ENCODE results near the gene PORCN. TPM values are rescaled to one million over a fixed set of nuclear protein-coding genes. Genes with fewer than 3 reads are reported as not detected.
"Not testable (repeated sequence)": the region's sequence is repeated elsewhere in the genome, so short reads cannot be mapped to it uniquely, and the experiment has no call there.

Gene PORCN
- polyA plus RNA-seq, 1 donor from 2014 or later: 11.9 TPM

- peaks cover 2% of the 10 kb centered on the region for H3K27me3 Mint-ChIP-seq
- peaks cover 0 to 11% (median 3%) of the 10 kb centered on the region in 3 donors for H3K4me1 Mint-ChIP-seq
- H3K27ac Mint-ChIP-seq: no peak overlapping the region
- H3K9me3 Mint-ChIP-seq: peaks cover 0 to 2% (median 0%) of the 10 kb centered on the region in 3 donors
- H3K4me3 Mint-ChIP-seq: peak overlapping the region in 2 of 4 donors; percentile 28 to 41
- H3K36me3 Mint-ChIP-seq: no peaks in the 10 kb centered on the region
Measured at GRCh38 chrX:48513670-48514069, 4.9 kb downstream of the PORCN start.

- Mint-ChIP-seq H3K27me3 (peaks cover 2% of the 10 kb centered on the region), H3K4me3 (no peak overlapping the region), H3K27ac (no peak overlapping the region), H3K9me3 (peaks cover 0 to 2% (median 0%) of the 10 kb centered on the region in 3 donors), H3K36me3 (no peaks in the 10 kb centered on the region), H3K4me1 (peaks cover 0 to 10% (median 3%) of the 10 kb centered on the region in 3 donors)
Measured at GRCh38 chrX:48514126-48514806, 5.5 kb downstream of the PORCN start.

GRCh38 chrX:48514868-48515460, 6.2 kb downstream of the PORCN start:
- H3K9me3 Mint-ChIP-seq: peaks cover 0 to under 1% (median 0%) of the 10 kb centered on the region in 3 donors
- peaks cover 0 to 6% (median under 1%) of the 10 kb centered on the region in 3 donors for H3K4me1 Mint-ChIP-seq
- H3K4me3 Mint-ChIP-seq: no peak overlapping the region
- peaks cover 2% of the 10 kb centered on the region for H3K27me3 Mint-ChIP-seq
- H3K36me3 Mint-ChIP-seq: no peaks in the 10 kb centered on the region
- peak overlapping the region in 1 of 3 donors; percentile 35 for H3K27ac Mint-ChIP-seq

GRCh38 chrX:48515842-48516241, 7.0 kb downstream of the PORCN start:
- H3K27me3 Mint-ChIP-seq: peaks cover 2% of the 10 kb centered on the region
- peaks cover 3 to 4% (median 4%) of the 10 kb centered on the region in 3 donors for H3K4me1 Mint-ChIP-seq
- H3K27ac Mint-ChIP-seq: no peak overlapping the region
- H3K9me3 Mint-ChIP-seq: no peaks in the 10 kb centered on the region
- no peaks in the 10 kb centered on the region for H3K36me3 Mint-ChIP-seq
- peak overlapping the region in 1 of 4 donors; percentile 10 for H3K4me3 Mint-ChIP-seq

- peaks cover 4 to 8% (median 8%) of the 10 kb centered on the region in 3 donors for H3K4me1 Mint-ChIP-seq
- H3K9me3 Mint-ChIP-seq: no peaks in the 10 kb centered on the region
- H3K36me3 Mint-ChIP-seq: no peaks in the 10 kb centered on the region
- peaks cover 2% of the 10 kb centered on the region for H3K27me3 Mint-ChIP-seq
- peak overlapping the region in 1 of 3 donors; percentile 49 for H3K27ac Mint-ChIP-seq
- peak overlapping the region in 1 of 4 donors; percentile 10 for H3K4me3 Mint-ChIP-seq
Measured at GRCh38 chrX:48516285-48516684, 7.5 kb downstream of the PORCN start.

- no peak overlapping the region for H3K27ac Mint-ChIP-seq
- H3K36me3 Mint-ChIP-seq: no peaks in the 10 kb centered on the region
- H3K27me3 Mint-ChIP-seq: peaks cover 2% of the 10 kb centered on the region
Measured at GRCh38 chrX:48516987-48517386, 8.2 kb downstream of the PORCN start.

GRCh38 chrX:48519481-48519880, 10.7 kb downstream of the PORCN start:
- H3K4me3 Mint-ChIP-seq: not testable (repeated sequence)

More at GRCh38 chrX:48516987-48517386, 8.2 kb downstream of the PORCN start:
- Mint-ChIP-seq H3K4me3 (peak overlapping the region in 1 of 4 donors; percentile 10), H3K9me3 (no peaks in the 10 kb centered on the region), H3K4me1 (peaks cover 6 to 13% (median 8%) of the 10 kb centered on the region in 3 donors)

GRCh38 chrX:48520455-48520854, 11.7 kb downstream of the PORCN start:
- Mint-ChIP-seq H3K4me3 (peak overlapping the region in 3 of 4 donors; percentile 1 to 92 (median 86)), H3K27me3 (peaks cover 2% of the 10 kb centered on the region), H3K4me1 (peaks cover 8 to 13% (median 13%) of the 10 kb centered on the region in 3 donors), H3K9me3 (no peaks in the 10 kb centered on the region), H3K27ac (peak overlapping the region in 2 of 3 donors; percentile 61 to 95), H3K36me3 (no peaks in the 10 kb centered on the region)

More at GRCh38 chrX:48519481-48519880, 10.7 kb downstream of the PORCN start:
- H3K36me3 Mint-ChIP-seq, H3K27ac Mint-ChIP-seq, H3K27me3 Mint-ChIP-seq, H3K9me3 Mint-ChIP-seq: not testable (repeated sequence)
- H3K4me1 Mint-ChIP-seq: peaks cover 8 to 13% (median 13%) of the 10 kb centered on the region in 3 donors

- peaks cover 8 to 13% (median 13%) of the 10 kb centered on the region in 3 donors for H3K4me1 Mint-ChIP-seq
- H3K36me3 Mint-ChIP-seq: no peaks in the 10 kb centered on the region
- H3K27me3 Mint-ChIP-seq: peaks cover 2% of the 10 kb centered on the region
- peak overlapping the region; percentile 86 to 95 (median 92) for H3K4me3 Mint-ChIP-seq
- peak overlapping the region; percentile 36 to 95 (median 61) for H3K27ac Mint-ChIP-seq
- no peaks in the 10 kb centered on the region for H3K9me3 Mint-ChIP-seq
Measured at GRCh38 chrX:48520976-48521352, 12.2 kb downstream of the PORCN start.

GRCh38 chrX:48521353-48522243, 12.8 kb downstream of the PORCN start, which contains the start of gene EBP:
Gene EBP, plus strand, starts transcription at chrX:48521808. Its CDS starts 1,964 bp downstream, at chrX:48523772.
- peak within 1 kb of the TSS; percentile 61 to 95 (median 78) for H3K27ac Mint-ChIP-seq
- H3K36me3 Mint-ChIP-seq: no peaks in the 10 kb centered on the region
- H3K4me1 Mint-ChIP-seq: peaks cover 8 to 14% (median 13%) of the 10 kb centered on the region in 3 donors
- no peaks in the 10 kb centered on the region for H3K27me3 Mint-ChIP-seq
- peak within 1 kb of the TSS; percentile 86 to 95 (median 92) for H3K4me3 Mint-ChIP-seq
- H3K9me3 Mint-ChIP-seq: no peaks in the 10 kb centered on the region

- Mint-ChIP-seq H3K4me1 (peaks cover 8 to 14% (median 13%) of the 10 kb centered on the region in 3 donors), H3K36me3 (no peaks in the 10 kb centered on the region), H3K27ac (peak overlapping the region; percentile 61 to 90 (median 78)), H3K4me3 (peak overlapping the region; percentile 86 to 95 (median 92)), H3K9me3 (no peaks in the 10 kb centered on the region), H3K27me3 (no peaks in the 10 kb centered on the region)
Measured at GRCh38 chrX:48522291-48522690, 13.5 kb downstream of the PORCN start.

- no peak overlapping the region for H3K27ac Mint-ChIP-seq
- H3K4me1 Mint-ChIP-seq: peaks cover 8 to 14% (median 13%) of the 10 kb centered on the region in 3 donors
- peak overlapping the region in 3 of 4 donors; percentile 30 to 64 (median 55) for H3K4me3 Mint-ChIP-seq
- peaks cover 2% of the 10 kb centered on the region for H3K36me3 Mint-ChIP-seq
- no peaks in the 10 kb centered on the region for H3K9me3 Mint-ChIP-seq
- no peaks in the 10 kb centered on the region for H3K27me3 Mint-ChIP-seq
Measured at GRCh38 chrX:48523682-48524081, 14.9 kb downstream of the PORCN start.

- H3K4me1 Mint-ChIP-seq: peaks cover 6 to 11% (median 9%) of the 10 kb centered on the region in 3 donors
- not testable (repeated sequence) for H3K27ac Mint-ChIP-seq, H3K27me3 Mint-ChIP-seq, H3K36me3 Mint-ChIP-seq, H3K9me3 Mint-ChIP-seq
- H3K4me3 Mint-ChIP-seq: peak overlapping the region in 1 of 4 donors; percentile 12
Measured at GRCh38 chrX:48525853-48526252, 17.1 kb downstream of the PORCN start.

- Mint-ChIP-seq H3K4me1 (peaks cover 0 to 2% (median 1%) of the 10 kb centered on the region in 3 donors), H3K36me3 (peaks cover 2% of the 10 kb centered on the region), H3K4me3 (no peak overlapping the region), H3K27ac (no peak overlapping the region), H3K27me3 (no peaks in the 10 kb centered on the region), H3K9me3 (no peaks in the 10 kb centered on the region)
Measured at GRCh38 chrX:48530736-48531135, 21.9 kb downstream of the PORCN start.
